Measurements from ENCODE around the gene KCNQ2. TPM values are rescaled to one million over a fixed set of nuclear protein-coding genes. Genes with fewer than 3 reads are reported as not detected.

KCNQ2 gene
- total RNA-seq, 1 experiment from 2014 or later = not detected

DNA sequence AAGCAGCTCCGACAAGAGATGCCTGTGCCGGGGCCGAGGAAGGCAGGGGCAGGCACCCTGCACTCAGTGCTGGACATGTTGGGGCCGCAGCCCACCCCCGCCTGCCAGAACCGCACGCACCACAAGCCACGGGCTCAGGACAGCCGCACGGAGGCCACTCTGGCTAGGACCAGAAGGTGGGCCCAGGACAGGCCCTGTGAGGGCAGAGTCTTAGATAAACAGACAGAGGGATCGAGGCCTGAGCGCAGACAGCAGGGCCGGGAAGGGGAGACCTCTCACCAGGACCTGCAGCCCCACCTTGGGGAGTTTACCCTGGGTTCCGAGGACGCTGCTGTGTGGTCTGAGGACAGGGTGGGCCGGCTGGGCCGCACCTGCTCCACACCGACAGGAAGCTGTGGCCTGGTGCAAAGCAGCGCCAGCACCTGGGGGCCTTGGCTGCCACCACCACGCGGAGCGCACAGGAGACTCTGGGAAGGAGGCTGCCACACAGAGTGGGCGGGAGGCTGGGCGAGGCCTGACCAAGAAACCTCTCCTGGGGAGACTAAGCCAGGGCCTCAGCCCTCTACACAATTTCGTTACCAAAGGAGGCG is 32.0 kb downstream of the KCNQ2 start:
- no peak overlapping the region for H2AFZ ChIP-seq
- H3K27ac ChIP-seq = no peak overlapping the region
- H3K9me3 ChIP-seq (ENCODE audit: insufficient read depth, low read depth) = no peaks in the 10 kb centered on the region
- TF ChIP-seq, protein P1, sequence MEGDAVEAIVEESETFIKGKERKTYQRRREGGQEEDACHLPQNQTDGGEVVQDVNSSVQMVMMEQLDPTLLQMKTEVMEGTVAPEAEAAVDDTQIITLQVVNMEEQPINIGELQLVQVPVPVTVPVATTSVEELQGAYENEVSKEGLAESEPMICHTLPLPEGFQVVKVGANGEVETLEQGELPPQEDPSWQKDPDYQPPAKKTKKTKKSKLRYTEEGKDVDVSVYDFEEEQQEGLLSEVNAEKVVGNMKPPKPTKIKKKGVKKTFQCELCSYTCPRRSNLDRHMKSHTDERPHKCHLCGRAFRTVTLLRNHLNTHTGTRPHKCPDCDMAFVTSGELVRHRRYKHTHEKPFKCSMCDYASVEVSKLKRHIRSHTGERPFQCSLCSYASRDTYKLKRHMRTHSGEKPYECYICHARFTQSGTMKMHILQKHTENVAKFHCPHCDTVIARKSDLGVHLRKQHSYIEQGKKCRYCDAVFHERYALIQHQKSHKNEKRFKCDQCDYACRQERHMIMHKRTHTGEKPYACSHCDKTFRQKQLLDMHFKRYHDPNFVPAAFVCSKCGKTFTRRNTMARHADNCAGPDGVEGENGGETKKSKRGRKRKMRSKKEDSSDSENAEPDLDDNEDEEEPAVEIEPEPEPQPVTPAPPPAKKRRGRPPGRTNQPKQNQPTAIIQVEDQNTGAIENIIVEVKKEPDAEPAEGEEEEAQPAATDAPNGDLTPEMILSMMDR (conservative IDR thresholded peaks at IDR 0.05) = no peak
- no peak for TF ChIP-seq EZH2 (IDR thresholded peaks at IDR 0.05; ENCODE audit: low read depth)
- peaks cover 7% of the 10 kb centered on the region; the same call in 1 of the 2 replicates for H3F3A ChIP-seq (ENCODE audit: insufficient read depth, low read depth)
- no TSS peak for BruUV-seq (replicated peaks)
- H3K4me3 ChIP-seq = no peak overlapping the region
- no peak for DNase-seq
- H3K79me2 ChIP-seq (ENCODE audit: low read depth) = no peaks in the 10 kb centered on the region
- peaks cover 41% of the 10 kb centered on the region for H3K27me3 ChIP-seq (ENCODE audit: insufficient read depth, low read depth)
- H3K36me3 ChIP-seq (ENCODE audit: low read depth) = no peaks in the 10 kb centered on the region
- H3K4me2 ChIP-seq = no peak overlapping the region
- intact Hi-C loops (cut with micrococcal nuclease; ENCODE audit: unreplicated experiment) = loop anchor here (10.0 kb wide), 1 partner anchor 54 kb away; the partner anchor contains the start of gene EEF1A2
- no peaks in the 10 kb centered on the region for H4K20me1 ChIP-seq (ENCODE audit: insufficient read depth)
- CTCF ChIA-PET = no interaction called here
- no peaks in the 10 kb centered on the region for H3K4me1 ChIP-seq (replicated peaks; ENCODE audit: insufficient read depth)
- H3K9me2 ChIP-seq (ENCODE audit: insufficient read depth) = no peaks in the 10 kb centered on the region
- POLR2A ChIA-PET (ENCODE audit: unreplicated experiment) = no interaction called here

DNA sequence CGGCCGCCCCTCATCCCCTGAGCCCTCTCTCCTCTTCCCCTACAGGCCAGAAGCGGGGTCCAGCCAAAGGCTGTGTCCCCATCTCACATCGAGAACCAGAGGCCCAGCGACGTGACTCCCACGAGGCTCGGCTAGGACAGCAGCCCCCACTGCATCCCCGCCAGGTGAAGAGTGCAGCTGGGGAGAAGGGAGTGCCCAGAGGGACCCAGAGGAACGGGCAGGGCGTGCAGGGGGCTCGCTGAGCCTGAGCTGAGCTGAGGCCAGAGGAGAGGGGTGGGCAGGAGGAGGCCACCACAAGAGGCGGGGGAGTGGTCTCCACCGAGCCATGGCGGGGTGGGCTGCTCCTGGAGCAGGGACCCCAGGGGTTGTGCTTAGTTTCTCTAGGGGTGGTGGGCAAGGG is 32.6 kb downstream of the KCNQ2 start:
- Histone ChIP-seq H3K9me3 (ENCODE audit: insufficient read depth, low read depth) (no peaks in the 10 kb centered on the region), H3K27me3 (ENCODE audit: insufficient read depth, low read depth) (peaks cover 41% of the 10 kb centered on the region), H3K27ac (no peak overlapping the region), H3K4me3 (no peak overlapping the region), H3K4me2 (no peak overlapping the region), H4K20me1 (ENCODE audit: insufficient read depth) (no peaks in the 10 kb centered on the region), H3K36me3 (ENCODE audit: low read depth) (no peaks in the 10 kb centered on the region), H3F3A (ENCODE audit: insufficient read depth, low read depth) (peaks cover 7% of the 10 kb centered on the region; the same call in 1 of the 2 replicates), H3K79me2 (ENCODE audit: low read depth) (no peaks in the 10 kb centered on the region), H2AFZ (no peak overlapping the region), H3K9me2 (ENCODE audit: insufficient read depth) (no peaks in the 10 kb centered on the region), H3K4me1 (replicated peaks; ENCODE audit: insufficient read depth) (no peaks in the 10 kb centered on the region)
- ChIA-PET POLR2A (ENCODE audit: unreplicated experiment) (no interaction called here), CTCF (no interaction called here)
- no peak for DNase-seq
- no peak for TF ChIP-seq EZH2 (IDR thresholded peaks at IDR 0.05; ENCODE audit: low read depth)
- TF ChIP-seq, protein P1 (conservative IDR thresholded peaks at IDR 0.05) = no peak
- BruUV-seq (replicated peaks) = no TSS peak
- intact Hi-C loops (cut with micrococcal nuclease; ENCODE audit: unreplicated experiment) = loop anchor here (5.0 to 10.0 kb wide), 3 partner anchors 55 to 617 kb away; partner anchors contain the start of gene EEF1A2

DNA sequence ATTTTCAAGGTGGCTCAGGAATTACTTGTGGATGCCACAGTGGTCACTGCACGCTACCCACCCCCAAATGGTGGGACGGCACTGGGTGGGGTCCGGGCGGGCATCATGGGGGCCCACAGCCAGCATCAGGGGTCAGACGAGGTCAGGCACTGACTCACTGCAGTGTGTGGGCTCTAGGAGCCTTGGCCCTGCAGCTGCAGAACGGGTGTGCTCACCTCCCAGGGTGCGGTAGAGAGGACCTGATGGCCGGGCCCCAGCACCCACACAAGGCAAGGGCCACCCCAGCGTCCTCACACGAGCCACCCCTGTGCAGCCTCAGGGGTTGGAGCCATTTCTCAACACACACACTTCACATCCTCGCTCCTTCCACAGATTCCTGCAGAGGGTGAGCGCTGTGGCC is 34.3 kb downstream of the KCNQ2 start:
- peaks cover 8% of the 10 kb centered on the region; the same call in 1 of the 2 replicates for H3F3A ChIP-seq (ENCODE audit: insufficient read depth, low read depth)
- H3K4me1 ChIP-seq (replicated peaks; ENCODE audit: insufficient read depth) = no peaks in the 10 kb centered on the region
- no peak overlapping the region for H2AFZ ChIP-seq
- H3K36me3 ChIP-seq (ENCODE audit: low read depth) = no peaks in the 10 kb centered on the region
- H3K27me3 ChIP-seq (ENCODE audit: insufficient read depth, low read depth) = peaks cover 41% of the 10 kb centered on the region
- CTCF ChIA-PET = no interaction called here
- no TSS peak for BruUV-seq (replicated peaks)
- no peak for TF ChIP-seq EZH2 (IDR thresholded peaks at IDR 0.05; ENCODE audit: low read depth)
- TF ChIP-seq, protein P1 (conservative IDR thresholded peaks at IDR 0.05) = no peak
- POLR2A ChIA-PET (ENCODE audit: unreplicated experiment) = no interaction called here
- H3K79me2 ChIP-seq (ENCODE audit: low read depth) = no peaks in the 10 kb centered on the region
- H3K9me3 ChIP-seq (ENCODE audit: insufficient read depth, low read depth) = no peaks in the 10 kb centered on the region
- H3K27ac ChIP-seq = no peak overlapping the region
- no peak for DNase-seq
- H3K9me2 ChIP-seq (ENCODE audit: insufficient read depth) = no peaks in the 10 kb centered on the region
- H3K4me3 ChIP-seq = no peak overlapping the region
- no peak overlapping the region for H3K4me2 ChIP-seq
- intact Hi-C loops (cut with micrococcal nuclease; ENCODE audit: unreplicated experiment) = loop anchor here (5.0 kb wide), 2 partner anchors 534 to 619 kb away; no protein-coding TSS in a partner anchor
- H4K20me1 ChIP-seq (ENCODE audit: insufficient read depth) = no peaks in the 10 kb centered on the region
